ENCODE data around the gene STK32C. TPM values are rescaled to one million over a fixed set of nuclear protein-coding genes. Genes with fewer than 3 reads are reported as not detected.

The STK32C gene
- total and polyA plus RNA-seq, 12 donors = 2.7 to 8.9 (median 5.7) TPM

DNA sequence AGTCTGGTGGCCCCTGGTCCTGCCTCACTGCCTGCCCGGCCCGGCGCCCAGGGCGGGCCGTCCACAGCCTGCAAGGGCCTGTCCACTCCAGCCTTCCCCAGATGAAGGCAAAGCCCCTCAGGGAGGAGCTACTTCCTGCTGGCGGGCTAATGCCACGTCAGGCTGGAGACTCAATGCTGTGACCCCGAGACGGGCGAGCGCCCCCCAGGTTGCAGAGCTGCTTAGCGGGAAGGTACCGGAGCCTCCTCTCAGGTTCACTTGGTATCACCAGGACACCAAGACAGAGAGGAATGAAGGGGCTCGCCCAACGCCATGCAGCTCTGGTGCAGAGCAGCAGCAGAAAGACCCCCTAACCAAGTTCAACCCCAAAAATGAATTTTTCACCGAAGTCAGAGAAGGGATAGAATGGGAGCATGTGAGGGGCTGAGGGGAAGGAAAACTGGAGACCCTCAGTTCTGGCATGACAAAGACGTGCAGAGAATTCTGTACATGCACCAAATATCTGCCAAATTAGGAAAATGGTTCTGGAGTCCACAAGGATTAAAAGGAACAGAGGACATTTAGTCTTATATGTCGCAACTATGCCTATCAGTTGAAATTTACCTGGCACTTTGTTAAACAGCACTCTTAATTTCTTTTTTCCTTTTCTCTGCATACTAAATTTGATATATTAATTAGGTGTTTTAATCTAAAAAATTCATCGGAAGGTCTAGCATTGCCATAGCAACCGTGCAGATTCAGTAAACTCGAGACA is 2.8 kb downstream of the STK32C start:
- Histone ChIP-seq H3K27me3 (peaks cover 0 to 18% (median 0%) of the 10 kb centered on the region in 7 donors), H3K4me1 (peaks cover 4 to 19% (median 17%) of the 10 kb centered on the region in 9 donors), H3K36me3 (no peaks in the 10 kb centered on the region), H3K27ac (no peak overlapping the region), H3K4me3 (no peak overlapping the region), H3K9me3 (no peaks in the 10 kb centered on the region)
- intact Hi-C loops (cut with DNase I) = no loop called here
- WGBS, 2 donors = 93 to 95% methylated on average over 21 of the region's 21 CpGs
- TF ChIP-seq, protein P1, sequence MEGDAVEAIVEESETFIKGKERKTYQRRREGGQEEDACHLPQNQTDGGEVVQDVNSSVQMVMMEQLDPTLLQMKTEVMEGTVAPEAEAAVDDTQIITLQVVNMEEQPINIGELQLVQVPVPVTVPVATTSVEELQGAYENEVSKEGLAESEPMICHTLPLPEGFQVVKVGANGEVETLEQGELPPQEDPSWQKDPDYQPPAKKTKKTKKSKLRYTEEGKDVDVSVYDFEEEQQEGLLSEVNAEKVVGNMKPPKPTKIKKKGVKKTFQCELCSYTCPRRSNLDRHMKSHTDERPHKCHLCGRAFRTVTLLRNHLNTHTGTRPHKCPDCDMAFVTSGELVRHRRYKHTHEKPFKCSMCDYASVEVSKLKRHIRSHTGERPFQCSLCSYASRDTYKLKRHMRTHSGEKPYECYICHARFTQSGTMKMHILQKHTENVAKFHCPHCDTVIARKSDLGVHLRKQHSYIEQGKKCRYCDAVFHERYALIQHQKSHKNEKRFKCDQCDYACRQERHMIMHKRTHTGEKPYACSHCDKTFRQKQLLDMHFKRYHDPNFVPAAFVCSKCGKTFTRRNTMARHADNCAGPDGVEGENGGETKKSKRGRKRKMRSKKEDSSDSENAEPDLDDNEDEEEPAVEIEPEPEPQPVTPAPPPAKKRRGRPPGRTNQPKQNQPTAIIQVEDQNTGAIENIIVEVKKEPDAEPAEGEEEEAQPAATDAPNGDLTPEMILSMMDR (IDR thresholded peaks at IDR 0.05) = no peak
- DNase-seq = no peak
- ATAC-seq = no peak

- Histone ChIP-seq H3K27ac (no peak overlapping the region), H3K9me3 (no peaks in the 10 kb centered on the region), H3K36me3 (no peaks in the 10 kb centered on the region), H3K4me1 (peaks cover 4 to 14% (median 12%) of the 10 kb centered on the region in 9 donors), H3K4me3 (no peak overlapping the region), H3K27me3 (peaks cover 0 to 14% (median 0%) of the 10 kb centered on the region in 7 donors)
- TF ChIP-seq, protein P1 (IDR thresholded peaks at IDR 0.05) = no peak
- ATAC-seq = no peak
- intact Hi-C loops (cut with DNase I) = no loop called here
- WGBS, 2 donors = 89 to 92% methylated on average over 21 of the region's 21 CpGs
- no peak for DNase-seq
Observed at GRCh38 chr10:132303361-132304115, 4.2 kb downstream of the STK32C start.

DNA sequence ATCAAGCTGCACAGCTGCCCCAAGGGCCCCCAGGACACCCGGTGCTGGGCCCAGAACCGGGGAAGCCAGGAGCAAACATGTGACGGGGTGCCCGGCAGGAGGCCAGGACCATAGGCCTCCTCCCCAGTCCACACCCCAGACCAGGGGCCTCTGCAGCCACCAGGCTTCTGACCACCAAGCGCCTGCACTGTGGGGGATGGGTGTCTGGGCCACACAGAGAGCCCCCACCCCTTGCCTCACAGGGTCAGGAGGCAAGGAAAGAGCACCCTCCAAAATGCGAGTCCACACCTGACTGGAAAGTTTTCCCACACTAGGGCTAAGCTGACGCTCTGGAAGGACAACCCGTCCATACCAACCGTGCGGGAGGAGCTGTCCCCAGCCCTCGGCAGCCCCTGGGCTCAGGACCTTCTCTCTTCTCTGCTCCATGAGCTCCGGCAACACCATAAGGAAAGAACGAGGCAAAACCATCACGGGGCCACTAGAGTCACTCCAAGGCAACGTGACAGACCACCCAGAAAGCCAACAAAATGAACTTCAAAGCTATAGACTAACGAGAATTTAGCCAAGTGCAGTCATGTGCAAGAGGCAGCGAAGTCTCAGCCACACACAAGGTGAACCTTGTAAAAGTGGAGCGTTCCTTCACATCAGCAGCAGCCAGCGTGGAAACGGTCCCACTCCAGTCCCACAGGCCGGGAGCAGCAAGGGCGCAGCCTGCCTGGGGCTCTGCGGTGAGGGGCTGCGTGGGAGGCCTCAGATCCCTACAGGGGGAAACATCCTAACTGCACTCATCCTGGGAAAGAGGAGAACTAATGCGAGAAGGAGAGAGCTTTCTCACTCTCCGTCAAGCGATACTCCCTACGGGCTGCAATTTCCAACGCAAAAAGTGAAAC is 5.1 kb downstream of the STK32C start:
- Histone ChIP-seq H3K4me3 (no peak overlapping the region), H3K36me3 (no peaks in the 10 kb centered on the region), H3K27ac (no peak overlapping the region), H3K4me1 (peaks cover 4 to 13% (median 9%) of the 10 kb centered on the region in 9 donors), H3K9me3 (no peaks in the 10 kb centered on the region), H3K27me3 (peaks cover 0 to 13% (median 0%) of the 10 kb centered on the region in 7 donors)
- DNase-seq (no peak), ATAC-seq (no peak)
- WGBS, 2 donors = 88 to 89% methylated on average over 29 of the region's 29 CpGs
- TF ChIP-seq, protein P1 (IDR thresholded peaks at IDR 0.05) = no peak
- intact Hi-C loops (cut with DNase I) = no loop called here

Data from heart right ventricle (tissue), 16 donors.